ENCODE results near the gene PLAC8.
"Not testable (repeated sequence)": the region's sequence is repeated elsewhere in the genome, so short reads cannot be mapped to it uniquely, and the experiment has no call there.

Gene PLAC8

GRCh38 chr4:83114576-83114975 is at the start of gene PLAC8:
TSS of gene PLAC8 (minus strand) at chr4:83114729. CDS start at chr4:83107921, 6,808 bp downstream.
- peak; percentile 87 for FAIRE-seq

- FAIRE-seq = no peak
These were observed 38.9 kb upstream of the PLAC8 start for GRCh38 chr4:83153417-83153816.

DNA sequence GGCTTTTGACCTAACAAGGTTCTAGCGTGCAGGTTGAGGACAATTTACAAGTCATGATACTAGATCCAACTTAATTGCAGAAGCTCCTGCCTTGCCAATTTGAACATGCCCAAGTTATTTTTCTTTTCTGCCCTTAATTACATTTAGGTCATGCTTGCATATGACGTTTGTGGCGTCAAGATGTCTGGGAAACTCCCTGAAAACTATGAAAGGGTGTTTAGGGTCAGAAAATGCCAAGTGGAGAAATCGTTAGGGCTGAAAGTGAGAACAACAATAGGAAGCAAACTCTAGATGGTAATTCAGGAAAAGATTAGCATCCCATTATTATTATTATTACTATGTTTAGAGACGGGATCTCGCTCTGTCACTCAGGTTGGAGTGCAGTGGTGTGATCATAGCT is 38.2 kb upstream of the PLAC8 start:
- FAIRE-seq = no peak

DNA sequence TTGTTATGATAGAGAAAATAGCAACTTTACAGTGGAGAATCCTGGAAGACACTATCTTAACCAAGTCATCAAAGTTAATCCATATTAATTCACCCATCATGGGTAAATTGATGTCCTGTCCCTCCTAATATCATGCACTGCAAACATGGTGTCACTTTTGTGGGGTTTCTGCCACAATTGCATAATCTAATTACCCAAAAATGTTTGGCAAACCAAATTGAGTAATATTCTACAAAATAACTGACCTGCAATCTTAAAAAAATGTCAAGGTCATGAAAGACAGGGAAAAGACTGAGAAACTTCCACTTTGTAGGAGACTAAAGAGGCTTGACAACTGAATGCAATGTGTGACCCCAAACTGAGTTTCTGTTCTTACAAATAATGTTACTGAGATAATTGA is 37.1 kb upstream of the PLAC8 start:
- no peak for FAIRE-seq

DNA sequence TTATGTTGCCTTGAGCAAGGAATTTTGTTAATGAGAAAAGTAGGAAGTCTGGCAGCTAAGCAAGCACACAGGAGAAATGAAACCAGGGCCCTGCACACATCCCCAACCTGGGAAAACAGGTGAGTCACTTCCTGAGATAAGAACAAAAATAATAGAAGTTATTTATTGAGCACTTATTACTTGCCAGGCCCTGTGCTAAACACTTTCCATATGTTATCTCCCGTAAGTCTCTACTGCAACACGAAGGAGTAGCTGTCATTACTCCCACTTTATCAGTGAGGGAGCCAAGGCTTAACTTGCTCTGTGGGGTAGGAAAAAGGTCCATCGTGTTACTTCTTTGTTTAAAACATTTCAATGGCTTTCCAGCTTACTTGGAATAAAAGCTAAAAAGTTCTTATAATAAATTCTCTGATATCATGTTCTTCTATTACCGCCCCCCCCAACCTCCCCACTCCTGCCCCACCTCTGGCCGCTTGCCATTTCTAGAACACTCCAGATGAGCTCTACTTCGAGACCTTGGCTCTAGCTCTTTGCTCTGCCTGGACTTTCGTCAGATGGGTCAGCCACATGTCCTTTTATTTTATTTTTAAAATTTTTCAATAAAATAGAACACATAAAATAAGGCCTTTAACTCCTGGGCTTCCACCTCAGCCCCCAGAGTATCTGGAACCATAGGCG is 36.3 kb upstream of the PLAC8 start:
- no peak for FAIRE-seq

GRCh38 chr4:83149865-83150652 is 35.5 kb upstream of the PLAC8 start:
- no peak for FAIRE-seq

DNA sequence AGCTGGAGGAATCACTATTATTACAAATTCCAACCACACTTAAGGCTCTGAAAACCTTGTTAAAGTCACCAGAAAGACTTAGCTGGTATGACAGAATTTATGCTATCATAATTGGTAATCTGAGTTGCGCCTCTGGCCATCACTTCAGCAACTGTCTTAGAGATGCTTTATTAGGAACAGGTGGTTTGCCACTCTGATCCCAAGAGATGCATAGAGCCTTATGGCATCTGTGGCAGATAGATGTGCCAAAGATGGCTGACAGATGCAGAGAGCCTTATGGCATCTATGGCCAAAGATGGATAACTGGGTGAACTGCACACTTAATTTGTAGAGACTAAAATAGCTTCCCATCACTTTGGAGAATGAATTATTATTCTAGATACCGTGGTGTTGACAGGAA is 32.3 kb upstream of the PLAC8 start:
- FAIRE-seq = no peak

GRCh38 chr4:83145776-83146175 is 31.2 kb upstream of the PLAC8 start:
- not testable (repeated sequence) for FAIRE-seq

DNA sequence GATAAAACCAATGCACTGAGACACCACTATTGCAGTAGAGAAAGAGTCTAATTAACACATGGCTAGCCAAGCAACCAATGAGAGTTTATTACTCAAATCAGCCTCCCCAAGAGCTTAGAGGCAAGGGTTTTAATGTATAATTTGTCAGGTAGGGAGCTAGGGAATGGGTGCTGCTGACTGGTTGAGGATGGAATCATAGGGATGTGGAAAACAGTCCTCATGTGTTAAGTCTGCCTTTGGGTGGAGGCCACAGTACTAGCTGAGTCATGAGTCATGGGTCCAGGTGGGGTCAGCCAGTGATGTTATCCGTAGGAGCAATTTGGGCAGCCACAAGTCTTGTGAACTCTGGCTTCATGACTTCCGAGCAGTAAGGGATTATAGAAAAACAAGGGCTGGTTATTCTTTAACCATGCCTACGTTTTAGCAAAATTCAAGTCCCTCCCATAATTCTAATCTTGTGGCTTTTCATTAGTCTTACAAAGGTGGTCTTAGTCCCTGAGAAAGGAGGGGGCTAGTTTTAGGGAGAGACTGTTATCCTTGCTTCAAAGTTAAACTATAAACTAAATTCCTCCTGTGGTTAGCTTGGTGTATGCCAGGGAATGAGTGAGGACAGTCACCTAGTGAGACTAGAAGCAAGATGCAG is 25.1 kb upstream of the PLAC8 start:
- no peak for FAIRE-seq

DNA sequence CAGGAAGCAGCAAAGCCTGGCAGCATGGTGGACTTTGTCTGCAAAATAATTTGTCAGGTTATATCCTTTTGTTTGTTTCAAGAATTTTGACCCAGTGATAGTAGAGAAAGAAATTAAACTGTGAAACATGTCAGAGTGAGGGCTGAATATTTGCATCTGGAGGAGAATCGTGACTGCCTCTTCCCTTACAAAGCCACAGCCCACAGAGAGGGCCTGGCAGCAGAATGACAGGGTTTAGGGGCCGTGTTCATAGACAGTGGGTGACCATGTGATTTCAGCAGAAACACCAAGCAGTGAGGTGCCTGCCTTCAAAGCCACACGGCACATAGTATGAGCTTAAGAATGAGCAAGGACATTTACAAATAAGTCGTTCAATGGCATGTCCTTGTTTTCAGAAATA is 24.4 kb upstream of the PLAC8 start:
- FAIRE-seq = no peak

DNA sequence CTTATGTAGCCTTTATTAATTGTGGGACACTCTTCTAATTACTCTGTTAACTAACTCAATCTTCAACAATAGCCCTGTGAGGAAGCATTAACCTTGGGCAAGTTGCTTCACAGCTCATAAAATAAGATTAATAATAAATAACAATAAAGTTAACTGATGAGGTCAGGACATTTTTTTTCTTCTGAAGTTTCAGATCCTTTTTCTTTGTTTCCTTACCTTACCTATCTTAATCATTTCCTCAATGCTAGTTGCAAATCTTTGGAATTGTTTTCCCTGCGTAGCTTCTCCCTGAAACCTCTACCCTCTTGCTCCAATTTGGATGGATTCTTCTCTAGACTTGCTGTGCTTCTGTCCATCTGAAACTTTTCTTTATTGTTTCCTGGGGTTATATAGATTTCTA is 17.5 kb upstream of the PLAC8 start:
- FAIRE-seq = no peak

- FAIRE-seq = no peak
These were observed 14.7 kb upstream of the PLAC8 start for GRCh38 chr4:83129264-83129663.

GRCh38 chr4:83128240-83128929 is 13.9 kb upstream of the PLAC8 start:
- peak; percentile 85 for FAIRE-seq

- FAIRE-seq = no peak
These were observed 11.2 kb upstream of the PLAC8 start for GRCh38 chr4:83125738-83126141.

- no peak for FAIRE-seq
These were observed 9.7 kb upstream of the PLAC8 start for GRCh38 chr4:83124111-83124780.

- FAIRE-seq = no peak
These were observed 6.7 kb upstream of the PLAC8 start for GRCh38 chr4:83121246-83121645.

- FAIRE-seq = no peak
These were observed 4.3 kb upstream of the PLAC8 start for GRCh38 chr4:83118869-83119268.

DNA sequence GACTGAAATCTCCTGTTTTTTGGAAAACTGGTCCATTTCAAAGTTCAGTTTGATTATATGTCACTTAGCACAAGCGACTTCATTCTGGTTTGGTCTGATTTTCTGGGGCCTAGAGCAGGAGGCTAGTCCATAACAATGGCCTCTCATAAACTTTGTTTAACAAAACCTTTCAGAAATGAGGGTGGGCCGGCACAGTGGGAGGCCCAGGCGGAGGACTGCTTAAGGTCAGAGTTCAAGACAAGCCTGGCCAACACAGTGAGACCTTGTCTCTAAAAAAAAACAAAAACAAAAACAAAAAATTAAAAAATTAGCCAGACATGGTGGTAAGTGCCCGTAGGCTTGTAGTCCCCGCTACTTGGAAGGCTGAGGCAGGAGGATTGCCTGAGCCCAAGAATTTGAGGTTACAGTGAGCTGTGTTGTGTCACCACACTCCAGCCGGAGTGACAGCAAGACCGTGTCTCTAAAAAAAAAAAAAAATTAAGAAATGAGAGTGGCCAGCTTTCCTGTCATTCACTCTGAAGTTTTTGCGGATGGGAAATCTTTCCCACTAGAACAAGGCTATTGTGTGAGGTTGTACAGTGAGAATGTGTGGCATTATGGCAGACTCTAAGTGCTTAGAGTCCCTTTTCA is 1.2 kb upstream of the PLAC8 start:
- no peak for FAIRE-seq

DNA sequence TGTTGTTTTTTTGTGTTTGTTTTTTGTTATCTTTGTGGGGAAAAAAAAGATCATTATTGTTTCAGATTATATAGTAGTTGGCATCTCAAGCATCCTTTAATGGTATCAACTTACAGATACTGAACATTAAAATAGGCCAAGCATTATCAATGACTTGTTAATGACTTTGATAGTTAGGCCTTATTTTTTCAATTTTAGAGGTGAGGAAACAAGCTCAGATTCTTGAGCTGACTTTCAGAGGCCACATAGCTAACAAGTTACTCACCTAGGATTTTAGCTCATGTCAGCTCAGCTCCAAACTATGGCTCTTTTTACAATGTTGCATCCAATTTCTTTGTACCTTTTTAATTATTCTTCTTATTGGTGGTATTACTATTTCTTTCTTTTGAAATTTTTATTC is 471 bp upstream of the PLAC8 start:
- FAIRE-seq = no peak

DNA sequence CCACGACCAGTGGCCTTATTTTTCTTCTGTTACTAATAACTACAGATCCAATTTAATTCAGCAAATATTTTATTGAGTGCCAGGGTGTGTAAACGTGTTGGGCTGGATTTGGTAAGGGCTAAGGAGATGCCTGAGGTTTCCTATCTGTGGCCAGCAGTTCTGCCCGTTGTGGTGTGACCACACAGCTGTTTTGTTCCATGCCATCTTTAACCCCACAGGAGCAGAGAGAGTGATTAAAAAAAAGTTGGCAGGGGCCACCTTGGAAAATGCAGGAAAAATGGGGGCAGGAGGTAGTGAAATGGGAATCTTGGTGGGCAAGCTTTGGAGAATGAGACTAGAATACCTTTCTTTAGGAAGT is 1.1 kb downstream of the PLAC8 start:
- no peak for FAIRE-seq

DNA sequence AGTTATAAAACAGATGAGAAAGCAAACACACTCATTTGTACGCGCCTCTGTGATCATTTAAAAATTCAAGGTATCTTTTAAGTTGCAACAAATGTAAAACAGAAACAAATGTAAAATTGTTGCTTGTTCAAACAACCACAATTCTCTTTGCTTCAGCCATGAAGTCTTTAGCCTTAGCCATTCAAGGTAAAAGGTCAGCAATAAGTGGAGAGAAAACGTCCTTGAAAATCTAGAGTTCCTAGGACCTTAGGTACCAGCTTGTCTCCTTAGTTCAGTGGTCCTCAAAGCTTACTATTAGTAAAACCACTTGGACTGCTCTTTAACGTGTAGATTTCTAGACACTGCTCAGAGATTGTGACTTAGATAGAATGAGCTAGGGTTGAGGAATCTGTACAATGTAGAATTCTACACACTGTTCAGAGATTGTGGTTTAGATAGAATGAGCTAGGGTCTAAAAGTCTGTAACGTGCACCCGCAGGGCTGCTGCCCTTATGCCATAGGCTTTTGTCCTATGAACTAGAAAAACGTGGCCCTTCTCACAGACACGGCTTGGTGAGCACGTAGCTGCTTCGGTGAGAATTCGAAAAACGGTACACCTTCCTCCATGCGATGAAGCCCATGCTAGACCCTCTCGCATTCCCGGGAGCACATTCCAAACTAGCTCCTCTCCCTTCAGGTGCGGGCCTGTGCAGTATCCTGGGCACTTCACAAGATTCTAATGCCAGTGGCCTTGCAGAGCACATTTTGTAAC is 1.7 kb downstream of the PLAC8 start:
- FAIRE-seq = no peak

DNA sequence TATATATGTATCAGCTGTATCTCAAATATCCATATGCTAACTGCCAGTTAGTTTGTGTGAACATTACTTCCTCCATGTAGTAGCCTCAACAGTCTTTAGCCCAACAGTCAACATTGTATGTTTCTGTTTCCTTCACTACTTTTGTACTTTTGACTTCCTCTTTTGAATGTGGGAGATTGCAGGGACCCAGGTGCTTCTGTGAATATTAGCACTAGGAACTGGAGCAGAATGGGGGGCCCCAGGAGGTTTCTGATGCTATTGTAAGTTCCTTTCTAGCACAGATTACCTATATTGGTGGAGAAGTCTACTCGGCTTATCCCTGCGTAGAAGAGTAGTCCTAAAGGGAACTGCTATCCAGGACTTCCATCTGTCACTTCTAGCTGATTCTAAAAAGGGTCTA is 2.3 kb downstream of the PLAC8 start:
- FAIRE-seq = no peak

All from colon (tissue), 2 donors.